ENCODE data around the gene SLC25A27.
A peak's percentile ranks its signal among the peaks of the same experiment; 100 is the strongest.

Gene SLC25A27

GRCh38 chr6:46690911-46691451 is 38.2 kb downstream of the SLC25A27 start:
- H3K27me3 ChIP-seq, result no peaks in the 10 kb centered on the region
- H3K27ac ChIP-seq, result no peak overlapping the region
- no peak for DNase-seq
- TF ChIP-seq CTCF (IDR thresholded peaks at IDR 0.05), result no peak
- H3K4me1 ChIP-seq, result no peaks in the 10 kb centered on the region
- H3K9me3 ChIP-seq, result no peaks in the 10 kb centered on the region
- H3K4me3 ChIP-seq, result no peak overlapping the region
- intact Hi-C loops (cut with DNase I; ENCODE audit: low total_unique reads), result no loop called here
- no peaks in the 10 kb centered on the region for H3K36me3 ChIP-seq

GRCh38 chr6:46699970-46700369 is 47.2 kb downstream of the SLC25A27 start:
- H3K4me1 ChIP-seq, result no peaks in the 10 kb centered on the region
- TF ChIP-seq CTCF (IDR thresholded peaks at IDR 0.05), result no peak
- H3K9me3 ChIP-seq, result no peaks in the 10 kb centered on the region
- no peak overlapping the region for H3K4me3 ChIP-seq
- intact Hi-C loops (cut with DNase I; ENCODE audit: low total_unique reads), result no loop called here
- no peak overlapping the region for H3K27ac ChIP-seq
- no peaks in the 10 kb centered on the region for H3K36me3 ChIP-seq
- no peak for DNase-seq
- H3K27me3 ChIP-seq, result no peaks in the 10 kb centered on the region

- no peak for DNase-seq
- no peak overlapping the region for H3K4me3 ChIP-seq
- H3K27ac ChIP-seq, result no peak overlapping the region
- peak in 1 of 2 experiments; percentile 10 for TF ChIP-seq CTCF (IDR thresholded peaks at IDR 0.05)
- H3K4me1 ChIP-seq, result no peaks in the 10 kb centered on the region
- no peaks in the 10 kb centered on the region for H3K27me3 ChIP-seq
- no peaks in the 10 kb centered on the region for H3K9me3 ChIP-seq
- no peaks in the 10 kb centered on the region for H3K36me3 ChIP-seq
- intact Hi-C loops (cut with DNase I; ENCODE audit: low total_unique reads), result no loop called here
Observed at GRCh38 chr6:46704562-46704961, 51.8 kb downstream of the SLC25A27 start.

GRCh38 chr6:46706464-46706863 is 53.7 kb downstream of the SLC25A27 start:
- no peak for TF ChIP-seq CTCF (IDR thresholded peaks at IDR 0.05)
- Histone ChIP-seq H3K4me1 (no peaks in the 10 kb centered on the region), H3K27ac (no peak overlapping the region), H3K36me3 (no peaks in the 10 kb centered on the region), H3K4me3 (no peak overlapping the region), H3K9me3 (no peaks in the 10 kb centered on the region), H3K27me3 (no peaks in the 10 kb centered on the region)
- intact Hi-C loops (cut with DNase I; ENCODE audit: low total_unique reads), result no loop called here
- DNase-seq, result no peak

- no peaks in the 10 kb centered on the region for H3K4me1 ChIP-seq
- H3K36me3 ChIP-seq, result no peaks in the 10 kb centered on the region
- H3K27ac ChIP-seq, result no peak overlapping the region
- no peak overlapping the region for H3K4me3 ChIP-seq
- no peaks in the 10 kb centered on the region for H3K27me3 ChIP-seq
- H3K9me3 ChIP-seq, result no peaks in the 10 kb centered on the region
- TF ChIP-seq CTCF (IDR thresholded peaks at IDR 0.05), result no peak
- DNase-seq, result no peak
- intact Hi-C loops (cut with DNase I; ENCODE audit: low total_unique reads), result no loop called here
Observed at GRCh38 chr6:46711491-46711890, 58.7 kb downstream of the SLC25A27 start.

GRCh38 chr6:46715141-46715540 is 62.4 kb downstream of the SLC25A27 start:
- DNase-seq, result no peak
- Histone ChIP-seq H3K4me1 (no peaks in the 10 kb centered on the region), H3K27ac (no peak overlapping the region), H3K4me3 (no peak overlapping the region), H3K27me3 (peaks cover 0 to 4% of the 10 kb centered on the region in 2 donors), H3K36me3 (no peaks in the 10 kb centered on the region), H3K9me3 (no peaks in the 10 kb centered on the region)
- no peak for TF ChIP-seq CTCF (IDR thresholded peaks at IDR 0.05)
- intact Hi-C loops (cut with DNase I; ENCODE audit: low total_unique reads), result no loop called here
